HG03575 (cell line): ENCODE data around the gene RIPPLY1.

Source experiments
- ATAC-seq: cut with Tn5 transposase; IDR thresholded peaks from one replicate; pipeline ENCODE4 v1.9.1; 2021; ENCODE audit not compliant: unreplicated experiment, insufficient number of reproducible peaks, low FRiP score; ENCODE audit errors: extremely low read depth

Gene RIPPLY1

DNA sequence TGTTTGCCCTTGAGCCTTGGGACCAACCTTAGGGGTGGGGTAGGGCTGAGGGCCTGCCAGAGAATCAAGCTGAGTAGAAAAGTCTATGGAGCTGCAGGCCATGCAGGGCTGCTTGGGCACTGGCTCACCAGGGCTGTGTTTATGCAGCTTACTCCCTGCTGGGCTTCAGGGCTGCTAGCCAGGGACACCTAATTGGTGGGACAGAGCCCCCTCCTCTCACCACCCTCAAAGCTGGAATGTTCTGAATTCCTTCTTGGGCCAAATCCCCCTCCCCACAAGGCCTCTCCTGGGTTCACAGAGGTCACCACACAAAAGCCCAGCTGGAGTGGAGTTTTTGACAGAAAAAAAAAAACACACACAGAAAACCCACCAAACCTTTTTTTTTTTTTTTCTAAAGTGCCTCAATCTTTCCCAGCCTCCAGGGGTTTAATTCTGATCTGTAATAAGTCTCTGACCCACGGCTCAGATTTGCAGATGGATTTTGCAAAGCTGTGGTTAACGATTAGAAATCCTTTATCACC, 16.9 kb upstream of the RIPPLY1 start, which contains the start of gene CLDN2:
Gene CLDN2, plus strand, starts transcription at position 471 of the 521 bp plus-strand sequence. CDS start 7,827 bp downstream, outside the sequence.
- no peak for ATAC-seq

DNA sequence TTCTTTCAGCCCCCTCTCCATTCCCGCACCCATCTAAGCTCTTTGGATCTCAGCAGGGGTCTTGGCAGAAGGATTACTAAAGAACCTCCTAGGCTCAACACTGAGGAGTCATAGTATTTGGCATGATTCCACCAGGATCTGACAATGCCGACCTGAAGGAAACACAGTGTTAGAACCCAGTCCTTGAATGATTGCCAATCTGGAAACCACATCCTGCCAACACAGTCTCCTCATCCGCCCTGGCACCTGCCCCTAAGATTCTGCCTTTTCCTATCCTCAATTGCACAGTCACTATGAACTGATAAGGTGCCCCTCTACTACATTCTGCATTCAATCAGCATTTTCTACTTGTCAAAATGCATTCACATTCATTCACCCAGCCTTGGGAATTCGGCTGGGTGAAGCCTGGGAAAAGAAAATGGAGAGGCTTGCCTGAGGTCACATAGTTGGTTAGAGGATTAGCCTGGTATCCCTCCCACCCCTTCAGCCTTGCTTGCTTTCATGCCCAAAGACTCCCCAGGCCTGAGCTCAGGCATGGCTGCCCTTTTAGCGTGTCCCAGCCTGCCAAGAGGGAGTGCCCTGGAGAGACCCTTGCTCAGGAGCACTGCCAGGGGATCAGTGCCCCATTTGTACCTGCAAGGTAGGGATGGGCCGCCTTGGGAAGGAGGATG, 14.8 kb upstream of the RIPPLY1 start:
- ATAC-seq, result no peak

DNA sequence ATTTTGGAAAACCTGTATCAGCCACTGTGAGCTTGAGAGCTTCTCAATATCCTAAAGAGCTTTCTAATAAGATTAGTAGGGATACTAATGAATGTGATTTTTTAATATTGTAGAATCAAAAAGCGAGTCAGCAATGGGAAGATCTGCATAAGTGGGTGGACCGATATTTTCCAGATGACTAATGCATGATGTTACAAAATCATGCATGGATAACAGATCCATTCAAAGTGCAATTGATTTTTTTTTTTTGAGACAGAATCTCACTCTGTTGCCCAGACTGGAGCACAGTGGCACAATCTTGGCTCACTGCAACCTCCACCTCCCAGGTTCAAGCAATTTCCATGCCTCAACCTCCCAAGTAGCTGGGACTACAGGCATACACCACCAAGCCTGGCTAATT, 9.7 kb upstream of the RIPPLY1 start:
- no peak for ATAC-seq

DNA sequence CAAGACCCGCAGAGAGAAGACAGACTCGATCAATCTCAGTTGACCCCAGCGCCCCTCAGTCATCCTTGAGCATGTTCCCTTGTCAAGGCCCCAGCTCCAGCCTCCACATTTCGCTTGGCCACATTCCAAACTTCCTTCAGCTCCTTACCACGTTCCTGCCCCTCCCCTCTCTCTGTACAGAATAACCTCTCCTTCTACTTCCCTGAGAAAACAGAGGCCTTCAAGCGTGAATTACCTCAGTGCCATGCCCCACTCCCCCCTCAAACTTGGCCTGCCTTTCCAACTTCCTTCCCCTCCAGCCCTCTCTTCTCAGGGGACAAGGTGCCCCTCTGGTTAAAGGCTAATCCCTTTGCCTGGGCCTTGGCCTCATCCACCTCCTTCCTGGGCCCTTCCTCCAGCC, 3.2 kb upstream of the RIPPLY1 start:
- ATAC-seq, result no peak

DNA sequence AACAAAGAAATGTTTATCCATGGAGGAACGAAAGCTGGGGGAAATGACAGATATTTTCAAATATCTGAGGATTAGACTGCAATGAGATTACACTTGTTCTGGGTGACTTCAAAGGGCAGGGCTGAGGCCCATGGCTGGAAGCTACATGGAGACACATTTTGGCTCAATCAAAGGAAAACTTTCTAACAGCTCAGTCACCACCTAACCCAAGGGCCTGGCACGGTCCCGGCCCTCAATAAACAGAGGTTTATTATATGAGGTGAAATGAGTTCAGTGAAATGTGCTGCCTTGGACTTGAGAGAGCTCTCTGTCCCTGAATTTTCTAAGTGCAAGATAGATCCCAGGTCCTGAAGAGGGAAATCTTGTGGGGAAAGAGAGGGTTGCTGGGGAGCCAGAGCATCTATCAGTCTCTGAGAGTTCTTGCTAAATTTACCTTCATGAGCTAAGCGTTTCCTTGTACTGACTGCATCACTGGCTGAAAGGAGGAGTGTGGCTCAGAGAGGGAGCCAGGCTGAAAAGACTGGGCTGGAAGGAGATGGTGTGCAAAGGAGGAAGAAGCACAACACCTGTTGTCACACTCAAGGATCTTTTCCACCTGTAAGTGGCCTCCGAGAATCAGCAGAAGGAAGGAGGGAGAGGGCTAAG, 2.0 kb upstream of the RIPPLY1 start:
- no peak for ATAC-seq

DNA sequence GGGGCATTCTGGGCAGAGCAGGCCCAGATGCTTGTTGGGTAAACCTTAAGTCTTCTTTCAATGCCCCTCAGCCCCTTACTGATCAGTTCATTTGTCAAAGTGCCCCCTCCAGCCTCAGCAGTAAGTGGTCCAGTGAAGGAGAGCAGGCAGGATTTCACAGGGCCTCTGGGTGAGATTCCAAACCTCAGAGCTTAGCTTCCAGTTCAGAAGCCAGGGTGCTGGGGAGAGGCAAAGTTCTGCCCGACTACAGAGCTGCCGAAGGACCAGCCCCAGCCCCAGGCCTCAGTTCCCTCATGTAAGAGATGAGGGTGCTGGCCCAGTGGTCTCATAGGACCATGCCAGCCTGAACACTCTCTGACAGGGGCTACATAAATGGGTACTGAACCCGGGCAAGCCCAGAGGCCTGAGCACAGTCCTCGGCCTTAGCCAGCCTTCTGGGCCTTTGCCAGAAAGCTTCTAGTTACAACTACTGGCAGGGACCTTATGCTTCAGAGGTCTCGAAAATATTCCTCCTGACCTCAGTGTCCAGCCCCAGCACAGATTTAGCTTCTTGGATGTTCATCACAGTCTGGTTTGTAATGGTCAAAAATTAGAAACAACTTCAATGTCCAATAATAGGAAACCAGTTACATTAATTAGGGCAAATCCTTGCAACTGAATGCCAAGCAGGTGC, 851 bp upstream of the RIPPLY1 start:
- no peak for ATAC-seq

DNA sequence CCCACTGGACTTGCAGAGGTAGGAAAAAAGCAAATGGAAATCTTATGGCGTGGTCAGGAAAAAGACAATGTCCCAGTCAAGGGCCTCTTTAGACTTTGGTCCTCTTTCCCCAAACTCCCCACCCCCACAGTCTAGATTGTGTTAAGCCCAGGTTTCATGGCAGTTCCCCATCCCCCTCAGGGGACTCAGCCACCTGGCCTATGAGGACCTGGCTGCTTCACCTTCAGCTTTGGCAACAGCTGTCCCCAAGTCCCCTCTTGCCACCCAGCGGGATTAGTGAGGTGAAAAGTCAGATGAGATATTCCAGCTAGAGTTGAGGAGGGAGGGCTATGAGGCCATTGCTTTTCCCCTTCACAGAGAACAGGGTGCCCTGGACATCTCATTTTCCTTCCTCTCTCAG, 457 bp downstream of the RIPPLY1 start:
- no peak for ATAC-seq

DNA sequence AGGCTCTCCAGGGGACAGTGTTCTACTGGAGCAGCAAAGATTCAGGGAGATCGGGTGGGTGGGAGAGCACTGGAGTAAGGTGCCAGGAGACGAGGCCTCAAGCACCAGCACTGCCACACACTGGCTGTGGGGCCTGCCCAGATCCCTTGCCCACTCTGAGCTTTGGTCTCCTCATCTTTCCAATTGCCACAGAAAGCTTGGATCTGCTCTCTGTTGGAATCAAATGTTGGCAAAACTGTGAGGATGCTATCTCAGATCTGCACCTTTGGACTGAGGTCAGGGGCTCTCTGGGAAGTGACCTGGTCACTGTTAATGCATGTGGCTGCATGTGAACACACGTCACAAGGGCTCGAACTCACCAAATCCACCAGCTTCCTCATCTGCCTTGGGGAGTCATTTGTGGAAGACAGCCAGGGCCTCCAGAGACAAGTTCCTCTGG, 1.3 kb downstream of the RIPPLY1 start:
- ATAC-seq, result no peak

DNA sequence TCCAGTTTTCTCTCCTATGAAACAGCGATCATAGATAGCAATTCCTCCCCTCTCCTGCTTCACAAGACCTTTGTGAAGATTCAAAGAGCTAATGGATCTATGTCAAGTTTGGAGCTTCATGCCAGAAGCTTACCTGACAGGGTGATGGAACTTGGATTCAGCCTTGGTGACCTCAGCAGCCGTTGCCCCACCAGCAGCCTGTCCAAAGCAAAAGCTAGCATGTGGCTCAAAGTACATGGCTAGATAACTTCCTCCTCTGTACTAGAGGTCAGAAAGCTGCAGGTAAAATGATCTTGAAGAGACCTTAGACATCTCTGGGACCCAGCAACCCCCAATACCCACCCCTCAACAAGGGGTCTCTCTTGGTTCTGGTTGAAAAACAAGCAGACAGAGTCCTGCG, 1.8 kb downstream of the RIPPLY1 start:
- no peak for ATAC-seq

DNA sequence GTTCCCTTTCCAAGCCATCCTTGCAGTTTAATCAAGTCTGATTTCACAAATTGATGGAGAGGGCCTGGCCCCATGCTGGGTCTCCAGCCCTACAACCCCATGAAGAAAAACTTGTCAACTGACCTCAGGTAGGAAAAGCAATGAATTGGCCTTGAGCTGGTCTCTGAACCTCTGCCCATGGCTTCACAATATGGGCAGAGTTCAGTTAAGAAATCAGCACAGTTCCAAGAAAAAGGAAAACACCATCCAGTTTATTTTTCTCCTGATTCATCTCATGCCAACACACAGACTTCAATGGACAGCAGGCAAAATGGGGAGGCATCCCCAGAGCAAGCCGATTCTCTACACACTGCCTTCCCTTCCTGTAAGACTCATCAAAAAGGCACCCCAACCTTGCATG, 3.3 kb downstream of the RIPPLY1 start:
- no peak for ATAC-seq

DNA sequence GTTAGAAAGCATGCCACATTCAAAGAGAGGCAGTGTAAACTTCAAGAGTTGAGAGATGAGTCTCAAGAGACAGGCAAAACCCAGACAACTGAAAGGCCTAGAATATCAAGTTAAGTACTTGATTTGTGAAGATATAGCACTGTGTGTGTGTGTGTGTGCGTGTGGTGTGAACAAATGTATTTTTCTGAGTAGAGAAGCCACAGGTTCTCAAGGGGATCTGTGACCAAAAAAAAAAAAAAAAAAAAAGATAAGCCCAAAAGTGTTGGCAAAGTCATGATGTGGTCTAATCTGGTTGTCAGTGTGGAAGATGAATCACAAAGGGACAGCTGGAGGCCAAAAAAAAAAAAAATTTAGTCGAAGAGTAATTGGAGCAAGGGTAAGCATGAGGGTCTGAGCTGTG, 3.9 kb downstream of the RIPPLY1 start:
- ATAC-seq, result no peak

DNA sequence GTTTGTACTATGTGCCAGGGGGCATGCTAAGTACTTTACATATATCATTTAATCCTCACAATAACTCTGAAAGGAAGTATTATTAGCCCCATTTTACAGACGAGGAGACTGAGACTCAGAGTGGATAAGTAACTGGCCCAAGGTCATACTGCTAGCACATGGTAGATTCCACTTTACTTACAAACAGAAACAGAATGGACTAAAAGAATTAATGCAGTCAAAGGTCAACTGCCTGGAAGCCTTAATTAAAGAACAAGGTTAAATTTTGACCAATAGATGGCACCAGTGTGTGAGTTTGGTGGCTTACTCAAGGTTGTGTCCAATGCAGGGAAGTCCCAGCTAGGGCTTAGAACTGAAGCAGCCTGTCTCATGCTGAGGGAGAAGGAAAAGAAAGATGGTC, 4.7 kb downstream of the RIPPLY1 start:
- ATAC-seq, result no peak

DNA sequence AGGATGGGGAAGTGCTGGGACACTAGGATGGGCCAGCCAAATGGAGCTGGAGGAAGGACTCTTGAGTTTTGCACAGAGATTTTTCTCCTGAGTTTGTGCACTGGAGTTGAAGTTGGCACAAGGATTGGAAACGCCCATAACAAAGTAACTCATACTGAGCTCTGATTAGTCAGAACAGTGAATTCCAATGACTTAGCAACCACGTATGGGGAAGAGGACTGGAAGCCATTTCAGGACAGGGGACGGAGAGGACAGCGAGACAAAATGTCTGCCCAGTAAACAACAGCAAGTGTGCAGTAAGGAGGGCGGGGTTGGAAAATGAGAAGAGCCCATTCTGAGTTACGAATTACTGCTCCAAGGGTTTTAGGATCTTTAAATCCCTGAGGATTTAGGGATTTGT, 5.9 kb downstream of the RIPPLY1 start:
- ATAC-seq, result no peak

DNA sequence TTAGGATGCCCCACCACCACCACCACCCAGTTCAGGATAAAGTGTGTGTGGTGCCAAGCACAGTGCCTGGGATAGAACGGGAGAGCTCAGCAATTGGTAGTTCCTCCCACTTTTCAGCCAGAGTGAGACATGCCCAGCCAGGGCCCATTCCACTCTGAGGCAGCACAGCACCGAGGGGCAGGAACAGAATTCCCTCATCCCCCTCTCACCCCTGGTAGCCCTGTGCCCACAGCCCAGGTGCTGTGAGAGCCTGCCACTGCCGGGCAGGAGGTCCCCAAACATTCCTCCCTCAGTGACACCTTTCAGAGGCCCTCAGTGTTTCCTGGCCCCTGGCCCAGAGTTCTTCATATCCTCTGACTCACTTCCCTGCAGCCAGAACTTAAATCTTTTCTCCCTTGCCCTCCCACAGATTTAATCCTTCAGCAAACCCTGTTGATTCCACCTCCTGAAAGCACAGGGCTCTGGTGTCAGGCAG, 8.1 kb downstream of the RIPPLY1 start:
- no peak for ATAC-seq

DNA sequence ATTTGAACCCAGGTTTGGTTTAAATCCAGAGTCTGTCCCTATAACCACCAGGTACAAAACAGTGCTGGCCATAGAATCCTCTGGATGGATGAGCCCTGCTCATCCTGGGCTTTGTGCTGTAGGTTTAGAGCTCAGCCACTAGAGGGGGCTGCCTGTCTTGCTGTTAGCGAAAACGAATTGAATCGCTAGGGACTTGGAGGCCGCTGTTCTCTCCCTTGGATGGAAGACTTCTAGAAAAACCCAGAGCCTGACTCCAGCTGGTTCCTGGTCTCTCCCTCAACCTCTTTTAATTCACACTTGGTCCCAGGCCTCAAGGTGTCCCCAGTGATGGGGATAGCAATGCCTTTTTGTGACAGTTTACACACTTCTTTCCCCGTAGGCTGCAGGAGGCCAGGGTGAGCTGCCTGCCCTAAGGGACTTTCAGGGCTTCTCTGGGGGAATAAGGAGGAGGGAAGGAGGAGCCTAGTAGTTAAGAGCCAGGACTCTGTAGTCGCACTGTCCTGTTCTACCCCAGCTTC, 8.7 kb downstream of the RIPPLY1 start:
- no peak for ATAC-seq

DNA sequence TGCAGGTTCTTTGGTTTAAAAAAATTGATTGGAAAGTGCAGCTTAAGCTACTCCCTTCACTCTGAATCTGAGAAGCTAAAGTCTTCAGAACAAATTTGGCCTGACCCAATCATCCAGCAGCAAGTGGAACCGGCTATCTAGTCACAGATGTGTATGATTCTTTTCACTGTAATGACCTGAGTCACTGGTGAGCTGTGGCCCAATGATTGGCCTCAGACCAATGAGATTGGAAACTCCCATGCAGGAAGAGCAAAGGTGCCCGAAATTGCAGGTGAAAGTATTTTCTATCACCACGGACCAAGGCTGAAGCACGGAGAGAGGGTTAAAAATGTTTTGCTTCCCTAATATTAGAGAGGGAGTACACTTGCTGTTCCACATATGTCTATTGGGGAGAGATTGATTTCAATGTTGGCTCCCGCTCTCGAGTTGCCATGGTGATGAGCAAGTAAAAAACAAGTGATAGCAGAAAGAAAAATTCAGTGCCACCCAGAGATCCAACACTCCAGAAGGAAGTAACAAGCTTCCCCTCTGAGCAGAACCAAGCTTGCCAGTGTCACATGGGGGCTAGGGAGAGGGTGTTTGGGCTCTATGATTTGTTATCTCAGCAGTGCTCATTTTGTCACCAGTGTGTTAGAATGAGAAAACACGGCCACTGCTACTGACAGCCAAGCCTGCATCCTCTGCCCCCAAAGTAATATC, 11.2 kb downstream of the RIPPLY1 start:
- no peak for ATAC-seq

DNA sequence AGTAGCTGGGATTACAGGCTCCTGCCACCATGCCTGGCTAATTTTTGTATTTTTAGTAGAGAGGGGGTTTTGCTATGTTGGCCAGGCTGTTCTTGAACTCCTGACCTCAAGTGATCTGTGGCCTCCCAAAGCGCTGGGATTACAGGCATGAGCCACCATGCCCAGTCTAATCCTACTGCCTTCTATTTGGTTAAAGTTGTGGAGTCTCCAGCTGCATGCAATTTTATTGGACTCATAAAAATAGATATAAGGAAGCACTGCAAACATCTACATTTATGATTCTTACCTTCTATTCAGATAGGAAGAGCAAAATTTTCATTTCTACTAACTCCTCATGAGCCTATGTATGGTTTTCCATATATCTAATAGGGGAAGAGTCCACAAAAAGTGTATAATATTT, 13.7 kb downstream of the RIPPLY1 start:
- ATAC-seq, result no peak

DNA sequence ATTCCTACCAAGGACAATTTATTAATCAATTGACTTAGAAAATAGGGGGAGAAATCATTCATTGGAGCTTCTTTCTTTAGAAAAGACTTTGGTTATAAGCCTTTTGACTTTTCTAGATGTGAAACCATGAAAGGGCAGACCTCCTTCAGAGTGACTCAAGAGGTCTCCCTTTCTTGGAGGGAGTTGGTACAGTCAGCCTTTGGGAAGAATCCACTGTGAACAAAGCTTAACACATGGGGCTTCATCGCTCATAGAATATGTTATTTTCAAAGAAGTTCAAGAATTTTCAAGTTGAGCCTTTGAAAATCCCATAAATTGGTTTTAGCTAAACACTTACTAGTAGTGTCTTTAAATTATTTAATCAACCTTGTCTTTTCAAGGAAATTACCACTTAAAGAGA, 28.0 kb downstream of the RIPPLY1 start:
- ATAC-seq, result no peak

DNA sequence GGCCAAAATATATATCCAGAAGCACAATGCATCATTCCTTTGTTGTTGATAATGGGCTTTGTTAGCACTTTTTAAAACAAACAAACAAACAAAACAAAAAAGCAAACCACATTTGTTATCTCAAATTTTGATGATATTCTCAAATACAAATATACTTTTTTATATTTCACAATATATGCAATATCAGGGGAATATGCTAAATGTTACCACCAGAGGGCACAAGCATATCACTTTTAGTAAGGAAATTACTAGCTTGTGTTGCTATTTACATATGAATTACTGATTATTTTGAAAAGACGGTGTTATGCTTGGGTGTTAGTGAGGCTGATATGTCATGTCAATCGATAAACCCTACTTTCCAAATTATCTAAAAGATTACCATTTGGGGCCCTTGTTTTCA, 29.1 kb downstream of the RIPPLY1 start:
- no peak for ATAC-seq
